ENCODE results near the gene ZSWIM6. TPM values are rescaled to one million over a fixed set of nuclear protein-coding genes. Genes with fewer than 3 reads are reported as not detected.

ZSWIM6 gene
- 1.7 and 4.2 TPM in 2 replicates for total RNA-seq (2014; rRNA removed; shearing (Covaris generic); ENCODE audit: low replicate concordance)

- no peaks in the 10 kb centered on the region for H3K79me2 ChIP-seq (ENCODE audit: low read length)
- H3K4me3 ChIP-seq (ENCODE audit: low read length): peak within 1 kb of the TSS; percentile 80
- no peaks in the 10 kb centered on the region for H3K9me3 ChIP-seq (ENCODE audit: low read length)
- H3K9me2 ChIP-seq (replicated peaks; ENCODE audit: insufficient read depth, low read length): no peaks in the 10 kb centered on the region
- peaks cover 4% of the 10 kb centered on the region; the same call in 1 of the 2 replicates for H3K27me3 ChIP-seq (ENCODE audit: low read length)
- H3K4me1 ChIP-seq (ENCODE audit: low read length): peaks cover 30% of the 10 kb centered on the region
- H4K20me1 ChIP-seq (ENCODE audit: insufficient read depth, low read depth, low read length): peaks cover 28% of the 10 kb centered on the region; the same call in 1 of the 2 replicates
- H3K4me2 ChIP-seq (ENCODE audit: low read depth, low read length, poor library complexity, severe bottlenecking): peak within 1 kb of the TSS; percentile 96
- H2AFZ ChIP-seq (ENCODE audit: low read length): peak within 1 kb of the TSS; percentile 99
- peak; percentile 98 for DNase-seq
- H3K36me3 ChIP-seq (ENCODE audit: insufficient read depth, low read length): no peaks in the 10 kb centered on the region
- no peak within 1 kb of the TSS for H3K27ac ChIP-seq (ENCODE audit: low read length)
- peak within 1 kb of the TSS; percentile 79 for H3K9ac ChIP-seq (ENCODE audit: low read length)
These were observed at the start of gene ZSWIM6 for GRCh38 chr5:61331407-61332357. Gene ZSWIM6 (plus strand): TSS chr5:61332258. CDS start chr5:61332273, 15 bp downstream.

DNA sequence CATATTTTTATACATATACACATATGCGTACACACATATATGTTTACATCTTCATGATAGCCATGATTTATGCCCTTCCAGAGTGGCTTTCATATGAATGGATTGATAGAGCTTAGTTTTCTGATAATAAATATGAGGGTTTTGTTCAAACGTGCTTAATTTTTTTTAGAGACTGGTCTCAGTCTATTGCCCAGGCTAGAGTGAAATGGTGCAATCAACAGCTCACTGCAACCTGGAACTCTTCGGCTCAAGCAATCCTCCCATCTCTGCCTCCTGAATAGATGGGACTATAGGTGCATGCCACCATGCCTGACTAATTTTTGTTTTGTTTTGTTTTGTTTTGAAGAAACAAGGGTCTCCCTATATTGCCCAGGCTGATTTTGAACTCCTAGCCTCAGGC lies 48.6 kb upstream of the ZSWIM6 start:
- no peak overlapping the region for H3K27ac ChIP-seq (ENCODE audit: low read length)
- no peak for DNase-seq
- no peak overlapping the region for H2AFZ ChIP-seq (ENCODE audit: low read length)
- no peaks in the 10 kb centered on the region for H3K27me3 ChIP-seq (ENCODE audit: low read length)
- no peaks in the 10 kb centered on the region for H3K9me3 ChIP-seq (ENCODE audit: low read length)
- H3K9ac ChIP-seq (ENCODE audit: low read length): no peak overlapping the region
- no peak overlapping the region for H3K4me2 ChIP-seq (ENCODE audit: low read depth, low read length, poor library complexity, severe bottlenecking)
- H3K36me3 ChIP-seq (ENCODE audit: insufficient read depth, low read length): no peaks in the 10 kb centered on the region
- H4K20me1 ChIP-seq (ENCODE audit: insufficient read depth, low read depth, low read length): no peaks in the 10 kb centered on the region
- H3K4me1 ChIP-seq (ENCODE audit: low read length): peaks cover 12% of the 10 kb centered on the region
- no peaks in the 10 kb centered on the region for H3K9me2 ChIP-seq (replicated peaks; ENCODE audit: insufficient read depth, low read length)
- H3K79me2 ChIP-seq (ENCODE audit: low read length): no peaks in the 10 kb centered on the region
- H3K4me3 ChIP-seq (ENCODE audit: low read length): no peak overlapping the region

DNA sequence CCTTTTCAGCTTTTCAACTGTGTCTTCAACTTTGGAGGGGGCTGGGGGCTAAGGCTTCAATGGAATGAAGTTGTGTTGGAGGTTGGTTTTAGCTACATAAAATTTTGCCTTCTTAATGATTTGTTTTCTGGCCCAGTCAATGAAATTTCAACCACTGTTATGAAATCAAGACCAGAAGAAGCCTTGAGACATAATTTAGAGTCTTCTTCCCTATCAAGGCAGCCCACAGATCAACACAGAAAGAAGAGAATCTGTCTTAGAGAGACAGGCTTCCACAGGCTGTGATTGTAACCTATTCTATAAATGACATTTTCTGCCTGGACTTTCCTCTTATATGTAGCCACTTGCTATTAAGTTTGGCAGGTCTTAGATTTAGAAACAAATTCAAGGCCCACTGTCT lies 46.5 kb upstream of the ZSWIM6 start:
- H3K4me1 ChIP-seq (ENCODE audit: low read length): peaks cover 4% of the 10 kb centered on the region
- no peak overlapping the region for H2AFZ ChIP-seq (ENCODE audit: low read length)
- DNase-seq: no peak
- H3K79me2 ChIP-seq (ENCODE audit: low read length): no peaks in the 10 kb centered on the region
- no peaks in the 10 kb centered on the region for H4K20me1 ChIP-seq (ENCODE audit: insufficient read depth, low read depth, low read length)
- no peaks in the 10 kb centered on the region for H3K9me3 ChIP-seq (ENCODE audit: low read length)
- no peaks in the 10 kb centered on the region for H3K36me3 ChIP-seq (ENCODE audit: insufficient read depth, low read length)
- H3K27me3 ChIP-seq (ENCODE audit: low read length): no peaks in the 10 kb centered on the region
- H3K4me3 ChIP-seq (ENCODE audit: low read length): no peak overlapping the region
- H3K9ac ChIP-seq (ENCODE audit: low read length): no peak overlapping the region
- no peak overlapping the region for H3K4me2 ChIP-seq (ENCODE audit: low read depth, low read length, poor library complexity, severe bottlenecking)
- no peaks in the 10 kb centered on the region for H3K9me2 ChIP-seq (replicated peaks; ENCODE audit: insufficient read depth, low read length)
- no peak overlapping the region for H3K27ac ChIP-seq (ENCODE audit: low read length)

DNA sequence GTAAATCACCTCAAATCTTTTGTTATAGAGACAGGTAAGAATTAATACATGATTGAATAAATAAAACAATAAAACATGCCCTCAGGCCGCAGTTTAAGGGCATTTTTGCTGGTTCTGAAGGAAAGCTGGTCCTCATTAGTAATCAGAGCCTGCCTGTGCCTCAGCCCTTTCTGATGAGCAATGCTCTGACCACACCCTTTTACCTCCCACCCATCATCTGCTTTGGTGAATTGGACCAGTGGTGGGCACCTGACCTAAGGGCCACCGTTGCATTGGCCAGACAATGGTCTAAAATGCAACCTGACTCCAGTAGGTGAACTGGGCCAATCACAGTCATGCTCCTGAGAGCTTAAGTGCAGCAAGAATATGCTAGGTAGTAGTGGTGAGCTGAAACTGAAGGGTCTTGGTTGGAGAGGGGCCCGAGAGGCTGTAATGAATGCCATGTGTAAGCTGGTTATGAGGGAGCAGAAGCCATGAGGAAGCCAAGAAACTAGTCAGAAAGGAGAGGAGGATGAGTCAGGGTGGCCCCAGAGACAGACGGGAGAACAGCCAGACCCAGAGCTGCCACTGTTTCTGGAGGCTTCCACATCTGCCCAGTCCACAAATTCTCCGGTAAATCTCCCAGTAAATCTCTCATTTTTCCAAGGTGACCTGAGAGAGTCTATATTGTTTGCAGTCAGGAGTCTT lies 45.5 kb upstream of the ZSWIM6 start:
- H4K20me1 ChIP-seq (ENCODE audit: insufficient read depth, low read depth, low read length): no peaks in the 10 kb centered on the region
- no peaks in the 10 kb centered on the region for H3K4me1 ChIP-seq (ENCODE audit: low read length)
- no peak overlapping the region for H2AFZ ChIP-seq (ENCODE audit: low read length)
- H3K36me3 ChIP-seq (ENCODE audit: insufficient read depth, low read length): no peaks in the 10 kb centered on the region
- H3K4me3 ChIP-seq (ENCODE audit: low read length): no peak overlapping the region
- H3K9me2 ChIP-seq (replicated peaks; ENCODE audit: insufficient read depth, low read length): no peaks in the 10 kb centered on the region
- H3K27ac ChIP-seq (ENCODE audit: low read length): no peak overlapping the region
- no peak overlapping the region for H3K4me2 ChIP-seq (ENCODE audit: low read depth, low read length, poor library complexity, severe bottlenecking)
- no peak for DNase-seq
- no peaks in the 10 kb centered on the region for H3K9me3 ChIP-seq (ENCODE audit: low read length)
- no peaks in the 10 kb centered on the region for H3K27me3 ChIP-seq (ENCODE audit: low read length)
- H3K9ac ChIP-seq (ENCODE audit: low read length): no peak overlapping the region
- H3K79me2 ChIP-seq (ENCODE audit: low read length): no peaks in the 10 kb centered on the region

- H3K27ac ChIP-seq (ENCODE audit: low read length): no peak overlapping the region
- H3K9me3 ChIP-seq (ENCODE audit: low read length): no peaks in the 10 kb centered on the region
- H3K79me2 ChIP-seq (ENCODE audit: low read length): no peaks in the 10 kb centered on the region
- H2AFZ ChIP-seq (ENCODE audit: low read length): no peak overlapping the region
- no peaks in the 10 kb centered on the region for H3K9me2 ChIP-seq (replicated peaks; ENCODE audit: insufficient read depth, low read length)
- no peak overlapping the region for H3K9ac ChIP-seq (ENCODE audit: low read length)
- no peaks in the 10 kb centered on the region for H3K4me1 ChIP-seq (ENCODE audit: low read length)
- H3K36me3 ChIP-seq (ENCODE audit: insufficient read depth, low read length): no peaks in the 10 kb centered on the region
- no peak overlapping the region for H3K4me2 ChIP-seq (ENCODE audit: low read depth, low read length, poor library complexity, severe bottlenecking)
- no peaks in the 10 kb centered on the region for H4K20me1 ChIP-seq (ENCODE audit: insufficient read depth, low read depth, low read length)
- DNase-seq: no peak
- no peaks in the 10 kb centered on the region for H3K27me3 ChIP-seq (ENCODE audit: low read length)
- H3K4me3 ChIP-seq (ENCODE audit: low read length): no peak overlapping the region
These were observed 44.6 kb upstream of the ZSWIM6 start for GRCh38 chr5:61287474-61287873.

DNA sequence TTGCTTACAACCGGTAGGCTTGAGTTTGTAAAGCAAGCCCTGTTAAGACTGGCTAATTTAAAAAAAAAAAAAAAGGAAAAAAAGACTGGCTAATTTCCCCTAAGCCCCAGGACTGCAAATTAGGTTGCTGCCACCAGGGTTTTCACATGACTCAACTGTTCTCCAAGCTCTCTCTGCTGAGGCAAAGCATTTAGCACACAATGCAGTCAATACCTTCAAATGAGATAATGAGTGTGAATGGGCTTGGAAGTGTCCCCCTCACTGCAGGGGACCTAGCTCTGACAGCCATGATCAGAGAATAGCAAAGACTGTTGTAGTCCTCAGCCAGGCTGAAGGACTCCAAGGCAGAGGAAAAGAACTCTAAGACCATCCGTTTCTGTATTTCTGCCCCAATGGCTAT lies 42.8 kb upstream of the ZSWIM6 start:
- no peaks in the 10 kb centered on the region for H3K4me1 ChIP-seq (ENCODE audit: low read length)
- no peaks in the 10 kb centered on the region for H3K79me2 ChIP-seq (ENCODE audit: low read length)
- H3K36me3 ChIP-seq (ENCODE audit: insufficient read depth, low read length): no peaks in the 10 kb centered on the region
- no peak overlapping the region for H3K4me2 ChIP-seq (ENCODE audit: low read depth, low read length, poor library complexity, severe bottlenecking)
- no peaks in the 10 kb centered on the region for H3K27me3 ChIP-seq (ENCODE audit: low read length)
- DNase-seq: no peak
- H4K20me1 ChIP-seq (ENCODE audit: insufficient read depth, low read depth, low read length): no peaks in the 10 kb centered on the region
- H3K9me3 ChIP-seq (ENCODE audit: low read length): no peaks in the 10 kb centered on the region
- no peaks in the 10 kb centered on the region for H3K9me2 ChIP-seq (replicated peaks; ENCODE audit: insufficient read depth, low read length)
- no peak overlapping the region for H3K27ac ChIP-seq (ENCODE audit: low read length)
- H3K9ac ChIP-seq (ENCODE audit: low read length): no peak overlapping the region
- H2AFZ ChIP-seq (ENCODE audit: low read length): no peak overlapping the region
- H3K4me3 ChIP-seq (ENCODE audit: low read length): no peak overlapping the region

DNA sequence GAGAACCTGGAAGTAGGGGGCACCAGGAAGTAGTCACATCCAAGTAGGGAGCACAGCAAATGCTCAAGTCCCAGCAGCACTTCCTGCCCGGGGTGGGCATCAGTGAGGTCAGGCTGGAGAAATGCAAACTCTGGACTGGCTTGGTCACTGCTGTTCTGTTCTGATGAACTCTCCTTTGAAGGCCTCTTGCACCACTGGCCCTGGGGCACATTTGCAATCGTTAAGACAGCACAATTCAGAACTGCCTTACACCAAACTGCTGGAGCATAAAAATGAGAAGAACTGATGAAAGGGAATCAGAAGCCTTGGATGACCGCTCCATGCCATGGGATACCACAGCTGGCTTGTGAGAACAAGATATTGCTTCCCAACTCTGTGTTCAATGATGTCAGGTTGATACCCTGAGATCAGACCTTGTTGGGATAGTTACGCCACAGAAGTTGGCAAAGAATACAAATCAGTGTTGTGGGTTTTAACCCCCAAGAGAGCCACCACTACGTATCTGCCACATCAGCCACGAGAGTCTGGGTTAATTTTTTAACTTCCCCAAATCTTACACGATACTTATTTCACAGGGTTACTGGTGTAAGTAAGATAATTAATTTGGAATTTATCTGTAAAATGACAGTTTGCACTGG lies 42.3 kb upstream of the ZSWIM6 start:
- H3K9ac ChIP-seq (ENCODE audit: low read length): no peak overlapping the region
- H3K27ac ChIP-seq (ENCODE audit: low read length): no peak overlapping the region
- no peaks in the 10 kb centered on the region for H3K9me2 ChIP-seq (replicated peaks; ENCODE audit: insufficient read depth, low read length)
- no peaks in the 10 kb centered on the region for H3K4me1 ChIP-seq (ENCODE audit: low read length)
- H3K79me2 ChIP-seq (ENCODE audit: low read length): no peaks in the 10 kb centered on the region
- H2AFZ ChIP-seq (ENCODE audit: low read length): no peak overlapping the region
- H3K4me2 ChIP-seq (ENCODE audit: low read depth, low read length, poor library complexity, severe bottlenecking): no peak overlapping the region
- no peaks in the 10 kb centered on the region for H3K36me3 ChIP-seq (ENCODE audit: insufficient read depth, low read length)
- no peaks in the 10 kb centered on the region for H4K20me1 ChIP-seq (ENCODE audit: insufficient read depth, low read depth, low read length)
- H3K4me3 ChIP-seq (ENCODE audit: low read length): no peak overlapping the region
- H3K27me3 ChIP-seq (ENCODE audit: low read length): no peaks in the 10 kb centered on the region
- DNase-seq: no peak
- H3K9me3 ChIP-seq (ENCODE audit: low read length): no peaks in the 10 kb centered on the region

DNA sequence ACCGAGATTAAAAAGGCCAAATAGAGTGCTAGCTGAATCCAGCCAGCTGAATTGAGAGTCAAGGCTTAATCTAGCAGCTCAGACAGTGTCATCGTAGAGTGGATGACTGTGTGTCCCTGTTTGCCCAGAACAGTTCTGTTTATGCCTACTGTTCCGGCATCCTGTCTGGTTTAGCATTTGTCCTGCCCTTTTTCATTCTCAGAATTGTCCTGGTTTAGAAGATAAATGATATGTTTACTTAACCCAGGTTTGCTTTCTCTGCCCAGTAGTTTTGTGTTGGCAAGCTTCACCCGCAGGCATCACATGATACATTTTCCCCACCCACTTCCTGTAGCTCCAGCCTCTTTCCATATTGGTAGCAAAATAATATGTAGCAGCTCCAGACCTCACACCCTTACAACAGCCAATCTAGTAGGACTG lies 41.3 kb upstream of the ZSWIM6 start:
- Histone ChIP-seq H3K27me3 (ENCODE audit: low read length) (no peaks in the 10 kb centered on the region), H3K4me1 (ENCODE audit: low read length) (no peaks in the 10 kb centered on the region), H4K20me1 (ENCODE audit: insufficient read depth, low read depth, low read length) (no peaks in the 10 kb centered on the region), H3K27ac (ENCODE audit: low read length) (no peak overlapping the region), H3K4me3 (ENCODE audit: low read length) (no peak overlapping the region), H3K9me3 (ENCODE audit: low read length) (no peaks in the 10 kb centered on the region), H3K9me2 (replicated peaks; ENCODE audit: insufficient read depth, low read length) (no peaks in the 10 kb centered on the region), H3K36me3 (ENCODE audit: insufficient read depth, low read length) (no peaks in the 10 kb centered on the region), H3K79me2 (ENCODE audit: low read length) (no peaks in the 10 kb centered on the region), H2AFZ (ENCODE audit: low read length) (no peak overlapping the region), H3K4me2 (ENCODE audit: low read depth, low read length, poor library complexity, severe bottlenecking) (no peak overlapping the region), H3K9ac (ENCODE audit: low read length) (no peak overlapping the region)
- no peak for DNase-seq
